KMS-11 (cell line): ENCODE measurements around the gene ASPG.

Experiments used
- H2AFZ ChIP-seq: fragments of 200-600 bp; sonication (generic); 2 replicates; pipeline ENCODE4 v1.6.1; 2016; ENCODE audit warnings: antibody characterized with exemption, mixed run types, low read depth
- H3K27ac ChIP-seq: fragments of 200-600 bp; sonication (generic); 2 replicates; pipeline ENCODE4 v1.6.1; 2016; ENCODE audit warnings: mild to moderate bottlenecking, mixed run types
- H3K27me3 ChIP-seq: fragments of 200-600 bp; sonication (generic); 2 replicates; pipeline ENCODE4 v1.6.1; 2017; ENCODE audit warnings: mild to moderate bottlenecking, low read depth, mixed run types, moderate library complexity; ENCODE audit not compliant: insufficient read depth
- H3K36me3 ChIP-seq: fragments of 200-600 bp; sonication (generic); 2 replicates; pipeline ENCODE4 v1.6.1; 2017; ENCODE audit warnings: mild to moderate bottlenecking, mixed run types; ENCODE audit not compliant: insufficient read depth
- H3K4me1 ChIP-seq: fragments of 200-600 bp; sonication (generic); 2 replicates; pipeline ENCODE4 v1.6.1; 2016; ENCODE audit warnings: mild to moderate bottlenecking, low read depth, mixed run types; ENCODE audit not compliant: poor library complexity, severe bottlenecking
- H3K4me2 ChIP-seq: fragments of 200-600 bp; sonication (generic); 2 replicates; pipeline ENCODE4 v1.7.0; 2016; ENCODE audit warnings: mild to moderate bottlenecking, mixed run types
- H3K4me3 ChIP-seq: fragments of 200-600 bp; sonication (generic); IDR thresholded peaks from 2 replicates; pipeline ENCODE4 v1.6.1; 2017; ENCODE audit warnings: low read depth, low read length, mixed read lengths; ENCODE audit not compliant: insufficient read depth
- H3K79me2 ChIP-seq: fragments of 200-600 bp; sonication (generic); 2 replicates; pipeline ENCODE4 v1.6.1; 2016; ENCODE audit warnings: low read depth, mixed run types; ENCODE audit not compliant: insufficient read depth
- H3K9ac ChIP-seq: fragments of 200-600 bp; sonication (generic); 2 replicates; pipeline ENCODE4 v1.6.1; 2016; ENCODE audit warnings: mild to moderate bottlenecking, mixed run types
- H4K20me1 ChIP-seq: fragments of 200-600 bp; sonication (generic); 2 replicates; pipeline ENCODE4 v1.6.1; 2016; ENCODE audit warnings: mild to moderate bottlenecking, mixed run types; ENCODE audit not compliant: insufficient read depth
- CTCF ChIP-seq: fragments of 200-600 bp; sonication (generic); conservative IDR thresholded peaks from 2 replicates; pipeline ENCODE4 v1.6.1; 2017; ENCODE audit warnings: low read depth, mild to moderate bottlenecking, antibody characterized with exemption, low read length, moderate library complexity, mixed read lengths

Gene ASPG

GRCh38 chr14:104112609-104113571 is 27.4 kb downstream of the ASPG start:
- Histone ChIP-seq H3K27me3 (peaks cover 5% of the 10 kb centered on the region; the same call in 1 of the 2 replicates), H3K36me3 (no peaks in the 10 kb centered on the region), H3K9ac (no peak overlapping the region), H3K4me2 (no peak overlapping the region), H3K4me1 (no peaks in the 10 kb centered on the region), H3K27ac (no peak overlapping the region), H3K4me3 (no peak overlapping the region), H3K79me2 (no peaks in the 10 kb centered on the region), H4K20me1 (no peaks in the 10 kb centered on the region), H2AFZ (no peak overlapping the region)
- TF ChIP-seq CTCF = no peak

- no peak for TF ChIP-seq CTCF
- no peaks in the 10 kb centered on the region for H3K79me2 ChIP-seq
- no peaks in the 10 kb centered on the region for H3K36me3 ChIP-seq
- no peaks in the 10 kb centered on the region for H3K4me1 ChIP-seq
- H2AFZ ChIP-seq = no peak overlapping the region
- H3K27ac ChIP-seq = no peak overlapping the region
- H3K4me2 ChIP-seq = no peak overlapping the region
- H4K20me1 ChIP-seq = no peaks in the 10 kb centered on the region
- H3K4me3 ChIP-seq = no peak overlapping the region
- peaks cover 3% of the 10 kb centered on the region; the same call in 1 of the 2 replicates for H3K27me3 ChIP-seq
- H3K9ac ChIP-seq = no peak overlapping the region
Observed at GRCh38 chr14:104113631-104114420, 28.3 kb downstream of the ASPG start.

- Histone ChIP-seq H3K79me2 (no peaks in the 10 kb centered on the region), H2AFZ (no peak overlapping the region), H3K4me1 (no peaks in the 10 kb centered on the region), H3K27me3 (no peaks in the 10 kb centered on the region; the same call in 1 of the 2 replicates), H3K4me2 (no peak overlapping the region), H3K4me3 (no peak overlapping the region), H3K27ac (no peak overlapping the region), H4K20me1 (no peaks in the 10 kb centered on the region), H3K36me3 (no peaks in the 10 kb centered on the region), H3K9ac (no peak overlapping the region)
- no peak for TF ChIP-seq CTCF
Observed at GRCh38 chr14:104114421-104115130, 29.1 kb downstream of the ASPG start.

- no peak overlapping the region for H2AFZ ChIP-seq
- no peaks in the 10 kb centered on the region for H3K79me2 ChIP-seq
- H3K9ac ChIP-seq = no peak overlapping the region
- no peak overlapping the region for H3K4me3 ChIP-seq
- no peaks in the 10 kb centered on the region for H3K36me3 ChIP-seq
- H4K20me1 ChIP-seq = no peaks in the 10 kb centered on the region
- no peaks in the 10 kb centered on the region; the same call in 1 of the 2 replicates for H3K27me3 ChIP-seq
- no peak overlapping the region for H3K27ac ChIP-seq
- TF ChIP-seq CTCF = no peak
- H3K4me2 ChIP-seq = no peak overlapping the region
- H3K4me1 ChIP-seq = no peaks in the 10 kb centered on the region
Observed at GRCh38 chr14:104115131-104115600, 29.7 kb downstream of the ASPG start.
